SK-N-SH treated with all-trans-retinoic acid at 6 μM for 48 hours (cell line): ENCODE results near the gene HLCS.

Experiments
- CREB5 ChIP-seq: fragments of 250-450 bp; sonication (Bioruptor Pico); IDR thresholded peaks from 2 replicates; pipeline ENCODE4 v1.5.1; 2020; ENCODE audit warnings: low read depth, mild to moderate bottlenecking, moderate library complexity
- ZC3H10 ChIP-seq: fragments of 250-450 bp; sonication (Bioruptor Pico); IDR thresholded peaks from 2 replicates; pipeline ENCODE4 v1.5.1; 2021; ENCODE audit warnings: mild to moderate bottlenecking, moderate library complexity
- ZFP30 ChIP-seq: fragments of 450-650 bp; formaldehyde crosslinking; IDR thresholded peaks from 2 replicates; pipeline ENCODE4 v1.5.0; 2022; ENCODE audit warnings: mild to moderate bottlenecking, moderate library complexity
- ZNF565 ChIP-seq: fragments of 450-650 bp; formaldehyde crosslinking; conservative IDR thresholded peaks from 2 replicates; pipeline ENCODE4 v1.5.0; 2020; ENCODE audit warnings: low read depth, mild to moderate bottlenecking, moderate library complexity
- ZNF70 ChIP-seq: fragments of 450-650 bp; formaldehyde crosslinking; IDR thresholded peaks from 2 replicates; pipeline ENCODE4 v1.5.0; 2020; ENCODE audit warnings: mild to moderate bottlenecking, moderate library complexity

- TF ChIP-seq ZFP30 (CRISPR knock-in tag) = no peak
- no peak for TF ChIP-seq ZNF70 (CRISPR knock-in tag)
- TF ChIP-seq ZC3H10 (CRISPR knock-in tag) = no peak
- TF ChIP-seq CREB5 (CRISPR knock-in tag) = no peak
- no peak for TF ChIP-seq ZNF565 (CRISPR knock-in tag)
These were observed 33.9 kb upstream of the HLCS start for GRCh38 chr21:37000381-37000780.
